Ascending aorta (tissue), 2 donors: ENCODE measurements around the gene HSF5. TPM values are rescaled to one million over a fixed set of nuclear protein-coding genes. Genes with fewer than 3 reads are reported as not detected.
A peak's percentile ranks its signal among the peaks of the same experiment; 100 is the strongest.

Experiments used
- DNase-seq, 2 donors: peaks; one replicate each; pipeline ENCODE4 v3.0.0-alpha.2; 2019; ENCODE audit warnings: low spot score in 2 of 2
- H3K27ac ChIP-seq, 2 donors: fragments of 200-600 bp; sonication (generic); one replicate each; pipeline ENCODE4 v1.5.1; 2016 to 2017; ENCODE audit warnings: mild to moderate bottlenecking in 1 of 2
- H3K27me3 ChIP-seq: fragments of 200-600 bp; sonication (generic); one replicate; pipeline ENCODE4 v1.5.1; 2017
- H3K36me3 ChIP-seq, 2 donors: fragments of 200-600 bp; sonication (generic); one replicate each; pipeline ENCODE4 v1.5.1; 2016
- H3K4me1 ChIP-seq, 2 donors: fragments of 200-600 bp; sonication (generic); one replicate each; pipeline ENCODE4 v1.5.1; 2016 to 2017; ENCODE audit warnings: mild to moderate bottlenecking in 1 of 2
- H3K4me3 ChIP-seq, 2 donors: fragments of 200-600 bp; sonication (generic); one replicate each; pipeline ENCODE4 v1.5.1; 2016 to 2017; ENCODE audit warnings: mild to moderate bottlenecking in 1 of 2
- H3K9me3 ChIP-seq, 2 donors: fragments of 200-600 bp; sonication (generic); one replicate each; pipeline ENCODE4 v1.5.1; 2016
- intact Hi-C: fragments of 100-400 bp; cut with DNase I; formaldehyde crosslinking; loops from one replicate; pipeline ENCODE4 v1.15.1; 2023
- total RNA-seq: library from RNA; depleted of rRNA; stranded (reverse); fragments of >200 nt; gene quantifications from one replicate; pipeline ENCODE4 v1.1.0, GENCODE V29; 2016
- TF ChIP-seq, protein P1 (sequence below), 3 experiments: fragments of 200-600 bp in 2 of 3; fragments of 450-650 bp in 1 of 3; sonication (generic) in 2 of 3; IDR thresholded peaks; one replicate each; pipeline ENCODE4 v1.5.1; 2016 to 2019; ENCODE audit warnings: antibody characterized with exemption in 3 of 3, mild to moderate bottlenecking in 1 of 3, moderate library complexity in 1 of 3

Gene HSF5
- total RNA-seq, 1 donor from 2014 or later = not detected

DNA sequence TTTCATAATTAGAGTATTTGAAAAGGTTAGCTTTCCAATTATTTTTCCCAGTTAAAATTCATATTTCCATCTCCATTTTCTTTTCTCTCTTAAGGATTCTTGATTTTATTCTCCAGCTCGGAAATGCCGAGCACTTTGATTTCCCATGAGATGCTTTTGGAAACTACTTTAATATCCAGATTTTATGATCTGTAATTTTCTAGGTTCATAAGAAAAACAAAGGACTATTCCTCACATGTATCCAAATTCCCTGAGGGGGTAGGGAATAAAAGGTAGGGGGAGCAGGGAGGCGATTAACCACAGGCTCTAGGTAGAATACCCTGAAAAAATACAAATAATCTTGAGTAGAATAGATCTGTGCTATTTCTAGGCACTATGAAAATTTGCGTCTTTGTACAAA, 71.8 kb downstream of the HSF5 start:
- no peaks in the 10 kb centered on the region for H3K4me1 ChIP-seq
- TF ChIP-seq, protein P1, sequence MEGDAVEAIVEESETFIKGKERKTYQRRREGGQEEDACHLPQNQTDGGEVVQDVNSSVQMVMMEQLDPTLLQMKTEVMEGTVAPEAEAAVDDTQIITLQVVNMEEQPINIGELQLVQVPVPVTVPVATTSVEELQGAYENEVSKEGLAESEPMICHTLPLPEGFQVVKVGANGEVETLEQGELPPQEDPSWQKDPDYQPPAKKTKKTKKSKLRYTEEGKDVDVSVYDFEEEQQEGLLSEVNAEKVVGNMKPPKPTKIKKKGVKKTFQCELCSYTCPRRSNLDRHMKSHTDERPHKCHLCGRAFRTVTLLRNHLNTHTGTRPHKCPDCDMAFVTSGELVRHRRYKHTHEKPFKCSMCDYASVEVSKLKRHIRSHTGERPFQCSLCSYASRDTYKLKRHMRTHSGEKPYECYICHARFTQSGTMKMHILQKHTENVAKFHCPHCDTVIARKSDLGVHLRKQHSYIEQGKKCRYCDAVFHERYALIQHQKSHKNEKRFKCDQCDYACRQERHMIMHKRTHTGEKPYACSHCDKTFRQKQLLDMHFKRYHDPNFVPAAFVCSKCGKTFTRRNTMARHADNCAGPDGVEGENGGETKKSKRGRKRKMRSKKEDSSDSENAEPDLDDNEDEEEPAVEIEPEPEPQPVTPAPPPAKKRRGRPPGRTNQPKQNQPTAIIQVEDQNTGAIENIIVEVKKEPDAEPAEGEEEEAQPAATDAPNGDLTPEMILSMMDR (IDR thresholded peaks at IDR 0.05) = no peak
- H3K36me3 ChIP-seq = no peaks in the 10 kb centered on the region
- no peaks in the 10 kb centered on the region for H3K9me3 ChIP-seq
- H3K4me3 ChIP-seq = peak overlapping the region in 1 of 2 donors; percentile 34
- H3K27me3 ChIP-seq = no peaks in the 10 kb centered on the region
- DNase-seq = no peak
- intact Hi-C loops = loop anchor here (2.0 to 5.0 kb wide), 2 partner anchors 64 to 169 kb away; partner anchors contain the start of gene SUPT4H1
- H3K27ac ChIP-seq = no peak overlapping the region

- H3K27me3 ChIP-seq = no peaks in the 10 kb centered on the region
- no peak for DNase-seq
- H3K4me3 ChIP-seq = no peak overlapping the region
- H3K9me3 ChIP-seq = no peaks in the 10 kb centered on the region
- no peak overlapping the region for H3K27ac ChIP-seq
- no peaks in the 10 kb centered on the region for H3K4me1 ChIP-seq
- intact Hi-C loops = loop anchor here (2.0 to 5.0 kb wide), 2 partner anchors 63 to 168 kb away; partner anchors contain the start of gene SUPT4H1
- TF ChIP-seq, protein P1 (IDR thresholded peaks at IDR 0.05) = no peak
- no peaks in the 10 kb centered on the region for H3K36me3 ChIP-seq
These were observed 72.7 kb downstream of the HSF5 start for GRCh38 chr17:58415371-58416055.

- intact Hi-C loops = no loop called here
- no peaks in the 10 kb centered on the region for H3K36me3 ChIP-seq
- no peak for DNase-seq
- H3K27ac ChIP-seq = no peak overlapping the region
- TF ChIP-seq, protein P1 (IDR thresholded peaks at IDR 0.05) = no peak
- no peaks in the 10 kb centered on the region for H3K9me3 ChIP-seq
- no peak overlapping the region for H3K4me3 ChIP-seq
- no peaks in the 10 kb centered on the region for H3K4me1 ChIP-seq
- H3K27me3 ChIP-seq = no peaks in the 10 kb centered on the region
These were observed 73.6 kb downstream of the HSF5 start for GRCh38 chr17:58414596-58414997.

DNA sequence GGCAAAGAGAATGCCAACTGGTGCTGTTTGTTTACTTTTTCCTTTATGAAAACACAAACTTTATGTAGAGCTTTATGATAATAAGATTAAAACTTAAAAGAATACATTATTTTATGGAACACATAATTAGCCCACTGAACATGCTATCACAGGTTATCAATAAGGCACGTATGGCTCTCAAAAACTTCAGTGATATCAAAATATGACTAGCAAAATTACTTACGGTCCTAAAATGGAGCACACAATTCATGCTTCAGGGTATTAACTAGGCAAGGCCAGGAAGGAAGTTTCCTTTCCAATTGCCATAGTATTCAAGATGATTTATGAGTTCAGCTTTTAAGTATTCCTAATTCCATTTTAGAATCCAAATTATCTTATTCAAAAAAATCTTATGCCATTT, 74.5 kb downstream of the HSF5 start:
- Histone ChIP-seq H3K27me3 (no peaks in the 10 kb centered on the region), H3K9me3 (no peaks in the 10 kb centered on the region), H3K27ac (no peak overlapping the region), H3K36me3 (no peaks in the 10 kb centered on the region), H3K4me1 (no peaks in the 10 kb centered on the region), H3K4me3 (peak overlapping the region in 1 of 2 donors; percentile 29)
- TF ChIP-seq, protein P1 (IDR thresholded peaks at IDR 0.05) = no peak
- DNase-seq = no peak
- intact Hi-C loops = no loop called here

DNA sequence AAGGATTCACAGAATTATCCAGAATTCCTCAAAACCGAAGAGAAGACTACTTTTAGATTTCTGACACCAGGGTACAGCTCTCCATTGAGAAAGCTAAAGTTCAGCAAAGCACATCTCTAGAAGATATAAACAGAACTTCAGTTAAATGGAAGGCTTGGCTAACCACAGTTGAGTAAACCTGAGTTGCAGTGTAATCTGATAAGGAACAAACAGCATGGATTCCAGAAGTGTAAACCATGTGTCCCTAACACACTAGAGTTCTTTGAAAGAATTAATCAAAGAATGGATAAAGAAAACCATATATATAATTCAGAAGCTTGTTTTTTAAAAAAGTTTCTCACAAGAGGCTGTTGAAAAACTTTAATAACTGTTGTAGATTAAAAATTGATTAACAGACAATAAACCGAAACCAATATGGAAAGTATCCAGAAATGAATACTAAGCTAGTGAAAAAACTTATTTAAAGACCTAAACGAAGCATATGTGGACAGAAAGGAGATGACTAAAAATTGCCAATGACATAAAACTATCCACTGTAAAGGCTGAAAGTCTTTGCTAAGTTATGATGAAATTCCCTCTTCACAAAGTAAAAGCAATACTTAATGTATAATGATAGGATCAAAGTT, 75.1 kb downstream of the HSF5 start:
- intact Hi-C loops = no loop called here
- no peaks in the 10 kb centered on the region for H3K36me3 ChIP-seq
- H3K4me3 ChIP-seq = no peak overlapping the region

More for the DNA sequence above, 75.1 kb downstream of the HSF5 start:
- H3K4me1 ChIP-seq = no peaks in the 10 kb centered on the region
- no peak overlapping the region for H3K27ac ChIP-seq
- no peaks in the 10 kb centered on the region for H3K27me3 ChIP-seq
- H3K9me3 ChIP-seq = no peaks in the 10 kb centered on the region
- DNase-seq = no peak
- TF ChIP-seq, protein P1 (IDR thresholded peaks at IDR 0.05) = no peak
